ENCODE data around the gene FMO1.

The FMO1 gene, protein sequence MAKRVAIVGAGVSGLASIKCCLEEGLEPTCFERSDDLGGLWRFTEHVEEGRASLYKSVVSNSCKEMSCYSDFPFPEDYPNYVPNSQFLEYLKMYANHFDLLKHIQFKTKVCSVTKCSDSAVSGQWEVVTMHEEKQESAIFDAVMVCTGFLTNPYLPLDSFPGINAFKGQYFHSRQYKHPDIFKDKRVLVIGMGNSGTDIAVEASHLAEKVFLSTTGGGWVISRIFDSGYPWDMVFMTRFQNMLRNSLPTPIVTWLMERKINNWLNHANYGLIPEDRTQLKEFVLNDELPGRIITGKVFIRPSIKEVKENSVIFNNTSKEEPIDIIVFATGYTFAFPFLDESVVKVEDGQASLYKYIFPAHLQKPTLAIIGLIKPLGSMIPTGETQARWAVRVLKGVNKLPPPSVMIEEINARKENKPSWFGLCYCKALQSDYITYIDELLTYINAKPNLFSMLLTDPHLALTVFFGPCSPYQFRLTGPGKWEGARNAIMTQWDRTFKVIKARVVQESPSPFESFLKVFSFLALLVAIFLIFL

DNA sequence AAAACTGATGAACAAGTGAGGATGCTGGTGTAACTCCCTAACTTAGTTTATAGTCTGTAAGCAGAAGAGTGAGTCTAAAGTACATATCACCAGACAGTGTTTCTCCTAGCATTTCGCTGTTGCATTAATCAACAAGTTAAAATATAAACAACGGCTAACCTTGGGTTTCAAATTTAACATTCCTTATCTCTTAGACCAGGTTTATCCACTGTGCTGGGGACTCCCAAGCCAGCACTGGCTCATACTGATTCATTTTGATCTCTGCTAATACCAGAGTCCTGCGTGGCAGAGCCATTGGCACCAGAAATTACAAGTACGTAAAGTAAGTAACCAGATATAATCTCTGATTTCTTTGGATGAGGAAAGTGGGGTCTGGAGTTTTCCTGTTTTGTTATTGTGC lies at the start of gene FMO1:
Gene FMO1 (plus strand): TSS at position 193 of the 400 bp plus-strand sequence. CDS start 9,594 bp downstream, outside the sequence.
- Histone ChIP-seq H3K4me1 (ENCODE audit: low read length) (peaks cover 69% of the 10 kb centered on the region), H3K36me3 (replicated peaks; ENCODE audit: low read depth, low read length) (peaks cover 21% of the 10 kb centered on the region), H3K9ac (ENCODE audit: low read length) (peak within 1 kb of the TSS; percentile 91), H3K4me2 (ENCODE audit: low read length) (peak within 1 kb of the TSS; percentile 92), H3K79me2 (ENCODE audit: low read length) (peaks cover 60% of the 10 kb centered on the region), H3K27ac (ENCODE audit: low read length) (peak within 1 kb of the TSS; percentile 95), H3K4me3 (ENCODE audit: low read length) (peak within 1 kb of the TSS; percentile 80), H3K27me3 (ENCODE audit: low read depth, low read length) (no peaks in the 10 kb centered on the region), H2AFZ (ENCODE audit: low read depth, low read length) (no peak within 1 kb of the TSS), H4K20me1 (ENCODE audit: insufficient read depth, low read length) (no peaks in the 10 kb centered on the region), H3K9me3 (ENCODE audit: insufficient read depth, low read length) (no peaks in the 10 kb centered on the region)
- TF ChIP-seq, protein P1, sequence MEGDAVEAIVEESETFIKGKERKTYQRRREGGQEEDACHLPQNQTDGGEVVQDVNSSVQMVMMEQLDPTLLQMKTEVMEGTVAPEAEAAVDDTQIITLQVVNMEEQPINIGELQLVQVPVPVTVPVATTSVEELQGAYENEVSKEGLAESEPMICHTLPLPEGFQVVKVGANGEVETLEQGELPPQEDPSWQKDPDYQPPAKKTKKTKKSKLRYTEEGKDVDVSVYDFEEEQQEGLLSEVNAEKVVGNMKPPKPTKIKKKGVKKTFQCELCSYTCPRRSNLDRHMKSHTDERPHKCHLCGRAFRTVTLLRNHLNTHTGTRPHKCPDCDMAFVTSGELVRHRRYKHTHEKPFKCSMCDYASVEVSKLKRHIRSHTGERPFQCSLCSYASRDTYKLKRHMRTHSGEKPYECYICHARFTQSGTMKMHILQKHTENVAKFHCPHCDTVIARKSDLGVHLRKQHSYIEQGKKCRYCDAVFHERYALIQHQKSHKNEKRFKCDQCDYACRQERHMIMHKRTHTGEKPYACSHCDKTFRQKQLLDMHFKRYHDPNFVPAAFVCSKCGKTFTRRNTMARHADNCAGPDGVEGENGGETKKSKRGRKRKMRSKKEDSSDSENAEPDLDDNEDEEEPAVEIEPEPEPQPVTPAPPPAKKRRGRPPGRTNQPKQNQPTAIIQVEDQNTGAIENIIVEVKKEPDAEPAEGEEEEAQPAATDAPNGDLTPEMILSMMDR (IDR thresholded peaks at IDR 0.05; ENCODE audit: low read depth, low read length) = no peak
- TF ChIP-seq EZH2phosphoT487 (IDR thresholded peaks at IDR 0.05; ENCODE audit: low read depth) = no peak

DNA sequence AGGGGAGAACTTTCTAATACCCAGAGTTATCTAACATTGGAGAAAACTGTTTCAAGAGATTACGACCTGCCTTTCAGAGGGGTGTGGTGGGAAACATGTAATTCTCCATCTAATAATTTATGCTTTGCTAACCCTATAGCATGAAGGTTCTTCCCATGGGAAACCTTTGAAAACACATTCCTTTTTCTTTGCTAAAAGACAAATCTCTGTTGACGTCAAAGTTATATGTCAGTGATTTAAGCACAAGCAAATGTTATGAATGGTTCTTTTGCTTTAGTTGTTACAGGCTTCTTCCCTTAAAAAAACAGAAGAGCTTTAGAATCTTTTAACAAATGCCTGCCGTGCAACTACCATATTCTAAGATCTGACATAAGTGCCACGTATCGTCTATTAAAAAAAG lies 44.0 kb upstream of the FMO1 start:
- Histone ChIP-seq H3K79me2 (ENCODE audit: low read length) (no peaks in the 10 kb centered on the region), H3K36me3 (replicated peaks; ENCODE audit: low read depth, low read length) (peaks cover 9% of the 10 kb centered on the region), H3K9ac (ENCODE audit: low read length) (no peak overlapping the region), H3K4me2 (ENCODE audit: low read length) (no peak overlapping the region), H3K4me1 (ENCODE audit: low read length) (peaks cover 29% of the 10 kb centered on the region), H3K27me3 (ENCODE audit: low read depth, low read length) (no peaks in the 10 kb centered on the region), H3K27ac (ENCODE audit: low read length) (no peak overlapping the region), H2AFZ (ENCODE audit: low read depth, low read length) (no peak overlapping the region), H3K9me3 (ENCODE audit: insufficient read depth, low read length) (no peaks in the 10 kb centered on the region), H3K4me3 (ENCODE audit: low read length) (no peak overlapping the region), H4K20me1 (ENCODE audit: insufficient read depth, low read length) (no peaks in the 10 kb centered on the region)
- TF ChIP-seq, protein P1 (IDR thresholded peaks at IDR 0.05; ENCODE audit: low read depth, low read length) = no peak
- TF ChIP-seq EZH2phosphoT487 (IDR thresholded peaks at IDR 0.05; ENCODE audit: low read depth) = no peak

DNA sequence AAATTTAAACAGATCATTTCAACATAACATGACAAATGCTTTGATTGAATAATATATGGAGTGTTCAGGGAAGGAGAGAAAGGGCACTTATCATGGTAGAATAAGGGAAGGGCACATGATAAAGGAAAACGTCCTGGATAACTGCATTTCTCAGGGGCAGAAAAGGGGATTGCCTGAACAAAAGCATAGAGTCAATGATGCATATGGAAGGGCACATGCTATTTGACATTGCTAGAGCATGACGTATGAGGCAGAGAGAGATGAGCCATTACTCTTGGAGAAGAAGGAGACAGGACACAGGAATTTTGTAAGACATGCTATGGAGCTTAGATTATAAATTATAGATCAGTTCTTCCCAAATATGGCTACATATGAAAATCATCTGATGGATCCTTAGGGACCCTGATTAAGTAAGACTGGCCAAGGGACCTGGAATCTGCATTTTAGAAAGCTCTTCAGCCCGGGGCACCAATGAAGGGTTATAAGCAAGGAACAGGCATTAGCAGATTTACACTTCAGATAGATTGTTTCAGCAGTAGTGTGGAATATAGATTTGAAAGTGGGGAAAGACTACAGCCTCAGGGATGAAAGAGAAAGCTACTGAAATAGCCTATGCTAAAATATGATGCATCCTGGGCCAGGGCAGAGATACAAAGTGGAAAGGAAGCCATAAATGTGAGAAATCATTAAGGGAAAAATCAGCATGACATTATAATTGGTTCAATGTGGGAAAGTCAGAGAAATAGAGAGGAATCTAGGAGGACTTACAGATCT lies 41.9 kb upstream of the FMO1 start:
- H3K4me2 ChIP-seq (ENCODE audit: low read length) = peak overlapping the region; percentile 3; the same call in 1 of the 2 replicates
- no peaks in the 10 kb centered on the region for H3K27me3 ChIP-seq (ENCODE audit: low read depth, low read length)
- no peak for TF ChIP-seq EZH2phosphoT487 (IDR thresholded peaks at IDR 0.05; ENCODE audit: low read depth)
- TF ChIP-seq, protein P1 (IDR thresholded peaks at IDR 0.05; ENCODE audit: low read depth, low read length) = no peak
- H2AFZ ChIP-seq (ENCODE audit: low read depth, low read length) = no peak overlapping the region
- H4K20me1 ChIP-seq (ENCODE audit: insufficient read depth, low read length) = no peaks in the 10 kb centered on the region
- peaks cover 8% of the 10 kb centered on the region for H3K36me3 ChIP-seq (replicated peaks; ENCODE audit: low read depth, low read length)
- peaks cover 28% of the 10 kb centered on the region for H3K4me1 ChIP-seq (ENCODE audit: low read length)
- H3K4me3 ChIP-seq (ENCODE audit: low read length) = no peak overlapping the region
- H3K9me3 ChIP-seq (ENCODE audit: insufficient read depth, low read length) = no peaks in the 10 kb centered on the region
- H3K27ac ChIP-seq (ENCODE audit: low read length) = no peak overlapping the region
- no peaks in the 10 kb centered on the region for H3K79me2 ChIP-seq (ENCODE audit: low read length)
- H3K9ac ChIP-seq (ENCODE audit: low read length) = no peak overlapping the region

DNA sequence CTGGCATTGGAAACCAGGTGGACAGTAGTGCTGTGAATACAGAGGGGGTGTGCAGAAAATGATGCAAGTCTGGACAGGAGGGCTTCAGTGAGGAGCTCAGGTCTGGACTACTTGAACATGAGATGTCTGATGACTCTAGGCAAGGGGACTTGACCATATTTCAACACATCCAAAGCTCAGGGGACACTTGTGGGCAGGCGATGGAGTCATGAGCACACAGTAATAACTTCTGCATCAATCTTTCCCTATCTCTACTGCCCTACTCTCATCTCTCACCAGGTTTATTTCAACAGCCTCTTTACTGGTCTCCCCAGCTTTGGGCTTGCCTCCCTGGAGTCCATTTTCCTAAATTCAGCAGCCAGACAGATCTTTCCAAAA lies 41.3 kb upstream of the FMO1 start:
- no peak overlapping the region for H2AFZ ChIP-seq (ENCODE audit: low read depth, low read length)
- H3K36me3 ChIP-seq (replicated peaks; ENCODE audit: low read depth, low read length) = peaks cover 8% of the 10 kb centered on the region
- no peaks in the 10 kb centered on the region for H3K9me3 ChIP-seq (ENCODE audit: insufficient read depth, low read length)
- no peak overlapping the region for H3K9ac ChIP-seq (ENCODE audit: low read length)
- H3K27me3 ChIP-seq (ENCODE audit: low read depth, low read length) = no peaks in the 10 kb centered on the region
- H3K4me3 ChIP-seq (ENCODE audit: low read length) = no peak overlapping the region
- H3K4me1 ChIP-seq (ENCODE audit: low read length) = peaks cover 22% of the 10 kb centered on the region
- no peaks in the 10 kb centered on the region for H3K79me2 ChIP-seq (ENCODE audit: low read length)
- no peak overlapping the region for H3K4me2 ChIP-seq (ENCODE audit: low read length)
- TF ChIP-seq, protein P1 (IDR thresholded peaks at IDR 0.05; ENCODE audit: low read depth, low read length) = no peak
- no peak for TF ChIP-seq EZH2phosphoT487 (IDR thresholded peaks at IDR 0.05; ENCODE audit: low read depth)
- no peak overlapping the region for H3K27ac ChIP-seq (ENCODE audit: low read length)
- H4K20me1 ChIP-seq (ENCODE audit: insufficient read depth, low read length) = no peaks in the 10 kb centered on the region
